Natural killer cell (primary cell): ENCODE measurements around the gene DTNB. TPM values are rescaled to one million over a fixed set of nuclear protein-coding genes. Genes with fewer than 3 reads are reported as not detected.

Experiments
- ATAC-seq, 3 donors: fragments of 150-1000 bp in 2 of 3; fragments of 200-7000 bp in 1 of 3; cut with Tn5 transposase; 1 replicate in 1 of 3; 2 replicates in 2 of 3; pipeline ENCODE4 v1.10.0; 2021; ENCODE audit warnings: mild to moderate bottlenecking in 2 of 3, moderate library complexity in 2 of 3
- DNase-seq, 2 donors: peaks; one replicate each; pipeline versions ENCODE4 v3.0.0 to v3.0.0-alpha.2; 2013 to 2021; ENCODE audit warnings: mixed read lengths in 1 of 2
- H3K27ac ChIP-seq: one replicate; pipeline ENCODE4 v1.5.1; 2013; ENCODE audit warnings: mild to moderate bottlenecking, low read length
- H3K27me3 ChIP-seq: one replicate; pipeline ENCODE4 v1.6.1; 2013; ENCODE audit warnings: low read length; ENCODE audit not compliant: control insufficient read depth, insufficient read depth
- H3K36me3 ChIP-seq: one replicate; pipeline ENCODE4 v1.6.1; 2013; ENCODE audit warnings: low read length; ENCODE audit not compliant: control insufficient read depth, insufficient read depth
- H3K4me1 ChIP-seq: one replicate; pipeline ENCODE4 v1.6.1; 2013; ENCODE audit warnings: low read length; ENCODE audit not compliant: control insufficient read depth, insufficient read depth
- H3K4me3 ChIP-seq: one replicate; pipeline ENCODE4 v1.5.1; 2013; ENCODE audit warnings: low read length
- H3K9me3 ChIP-seq: one replicate; pipeline ENCODE4 v1.6.1; 2013; ENCODE audit warnings: low read length; ENCODE audit not compliant: control insufficient read depth, insufficient read depth
- H3K27ac Mint-ChIP-seq, 2 donors: one replicate each; pipeline ENCODE4 v1.8.0; 2022; ENCODE audit warnings: mild to moderate bottlenecking in 2 of 2, mixed read lengths in 2 of 2, moderate library complexity in 1 of 2
- H3K27me3 Mint-ChIP-seq, 2 donors: one replicate each; pipeline ENCODE4 v1.8.0; 2022; ENCODE audit warnings: low read depth in 2 of 2, mixed read lengths in 2 of 2
- H3K36me3 Mint-ChIP-seq: one replicate; pipeline ENCODE4 v1.8.0; 2022; ENCODE audit warnings: mixed read lengths
- H3K4me1 Mint-ChIP-seq, 2 donors: one replicate each; pipeline ENCODE4 v1.8.0; 2022; ENCODE audit warnings: mixed read lengths in 2 of 2
- H3K4me3 Mint-ChIP-seq: one replicate; pipeline ENCODE4 v1.8.0; 2022; ENCODE audit warnings: mild to moderate bottlenecking, moderate library complexity, mixed read lengths
- H3K9me3 Mint-ChIP-seq, 2 donors: one replicate each; pipeline ENCODE4 v1.8.0; 2022; ENCODE audit warnings: mixed read lengths in 2 of 2
- WGBS: methylation state at CpG from one replicate; pipeline ENCODE4 v1.1.7; 2013; ENCODE audit warnings: missing lambda C conversion rate; ENCODE audit not compliant: insufficient coverage; 5-methylcytosine and 5-hydroxymethylcytosine counted together
- intact Hi-C: fragments of 100-400 bp; cut with micrococcal nuclease; formaldehyde crosslinking; loops from one replicate; pipeline ENCODE4 v1.14.2; 2022
- total RNA-seq, 4 donors: library from RNA; stranded (reverse); fragments of 120-200 nt in 1 of 4; gene quantifications; one replicate each; pipeline versions ENCODE4 v1.2.3 to v1.2.4, GENCODE V29; 2013 to 2022
- TF ChIP-seq, protein P1 (sequence below): fragments of 200-600 bp; IDR thresholded peaks from one replicate; pipeline ENCODE4 v1.8.0; 2022; ENCODE audit warnings: antibody characterized with exemption

The DTNB gene
- total RNA-seq, 3 donors from 2014 or later (not counting 1 experiment from before 2014, with no cell fraction given) = 20.8 to 33.7 (median 23.6) TPM

- Histone ChIP-seq H3K4me3 (no peak overlapping the region), H3K9me3 (no peaks in the 10 kb centered on the region), H3K27ac (no peak overlapping the region), H3K36me3 (peaks cover 3% of the 10 kb centered on the region), H3K4me1 (no peaks in the 10 kb centered on the region), H3K27me3 (no peaks in the 10 kb centered on the region)
- DNase-seq (no peak), ATAC-seq (no peak)
- Mint-ChIP-seq H3K4me1 (no peaks in the 10 kb centered on the region), H3K27ac (no peak overlapping the region), H3K36me3 (no peaks in the 10 kb centered on the region), H3K27me3 (no peaks in the 10 kb centered on the region), H3K4me3 (no peak overlapping the region), H3K9me3 (no peaks in the 10 kb centered on the region)
- 94% methylated on average over 2 of the region's 4 CpGs for WGBS
- intact Hi-C loops = no loop called here
- TF ChIP-seq, protein P1, sequence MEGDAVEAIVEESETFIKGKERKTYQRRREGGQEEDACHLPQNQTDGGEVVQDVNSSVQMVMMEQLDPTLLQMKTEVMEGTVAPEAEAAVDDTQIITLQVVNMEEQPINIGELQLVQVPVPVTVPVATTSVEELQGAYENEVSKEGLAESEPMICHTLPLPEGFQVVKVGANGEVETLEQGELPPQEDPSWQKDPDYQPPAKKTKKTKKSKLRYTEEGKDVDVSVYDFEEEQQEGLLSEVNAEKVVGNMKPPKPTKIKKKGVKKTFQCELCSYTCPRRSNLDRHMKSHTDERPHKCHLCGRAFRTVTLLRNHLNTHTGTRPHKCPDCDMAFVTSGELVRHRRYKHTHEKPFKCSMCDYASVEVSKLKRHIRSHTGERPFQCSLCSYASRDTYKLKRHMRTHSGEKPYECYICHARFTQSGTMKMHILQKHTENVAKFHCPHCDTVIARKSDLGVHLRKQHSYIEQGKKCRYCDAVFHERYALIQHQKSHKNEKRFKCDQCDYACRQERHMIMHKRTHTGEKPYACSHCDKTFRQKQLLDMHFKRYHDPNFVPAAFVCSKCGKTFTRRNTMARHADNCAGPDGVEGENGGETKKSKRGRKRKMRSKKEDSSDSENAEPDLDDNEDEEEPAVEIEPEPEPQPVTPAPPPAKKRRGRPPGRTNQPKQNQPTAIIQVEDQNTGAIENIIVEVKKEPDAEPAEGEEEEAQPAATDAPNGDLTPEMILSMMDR = no peak
Measured at GRCh38 chr2:25649786-25650185, 23.6 kb downstream of the DTNB start.

DNA sequence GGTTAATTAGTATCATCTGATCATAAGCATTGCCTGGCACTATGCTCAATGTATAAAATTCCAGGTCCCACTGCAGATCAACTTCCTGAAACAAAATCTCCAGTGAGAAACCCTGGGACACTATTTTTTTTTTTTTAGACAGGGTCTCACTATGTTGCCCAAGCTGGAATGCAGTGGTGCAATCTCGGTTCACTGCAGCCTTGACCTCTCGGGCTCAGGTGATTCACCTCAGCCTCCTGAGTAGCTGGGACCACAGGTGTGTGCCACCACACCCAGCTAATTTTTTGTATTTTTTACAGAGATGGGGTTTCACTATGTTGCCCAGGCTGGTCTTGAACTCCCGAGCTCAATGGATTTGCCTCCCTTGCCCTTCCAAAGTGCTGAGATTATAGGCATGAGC is 31.1 kb downstream of the DTNB start:
- ATAC-seq = no peak
- H3K36me3 Mint-ChIP-seq = no peaks in the 10 kb centered on the region
- WGBS = 100% methylated on average over 2 of the region's 3 CpGs

DNA sequence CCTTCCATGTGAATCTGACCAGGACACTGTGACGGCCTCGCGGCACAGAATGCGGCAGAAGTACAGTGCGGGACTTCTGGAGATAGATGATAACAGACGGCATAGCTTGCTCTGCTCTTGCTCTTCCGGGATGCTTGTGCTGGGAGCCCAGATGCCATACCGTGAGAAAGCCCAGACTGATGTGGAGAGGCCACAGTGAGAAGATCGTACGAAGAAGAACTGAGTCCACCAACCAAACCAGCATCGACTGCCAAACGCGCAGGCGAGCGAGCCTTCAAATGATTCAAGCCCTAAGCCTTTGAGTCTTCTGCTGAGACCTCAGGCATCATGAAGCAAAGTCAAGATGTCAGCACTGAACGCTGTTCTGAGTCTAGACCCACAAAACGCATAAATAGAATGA is 33.7 kb downstream of the DTNB start:
- ATAC-seq = no peak
- TF ChIP-seq, protein P1 = no peak
- no peaks in the 10 kb centered on the region for H3K27me3 ChIP-seq
- Mint-ChIP-seq H3K9me3 (no peaks in the 10 kb centered on the region), H3K4me1 (peaks cover 0 to 4% of the 10 kb centered on the region in 2 donors), H3K27me3 (no peaks in the 10 kb centered on the region), H3K27ac (no peak overlapping the region), H3K36me3 (no peaks in the 10 kb centered on the region), H3K4me3 (no peak overlapping the region)
- H3K27ac ChIP-seq = no peak overlapping the region
- H3K36me3 ChIP-seq = no peaks in the 10 kb centered on the region
- 97% methylated on average over 17 of the region's 17 CpGs for WGBS
- no peaks in the 10 kb centered on the region for H3K9me3 ChIP-seq
- intact Hi-C loops = no loop called here
- no peaks in the 10 kb centered on the region for H3K4me1 ChIP-seq
- DNase-seq = no peak
- no peak overlapping the region for H3K4me3 ChIP-seq

More for the DNA sequence above, 31.1 kb downstream of the DTNB start:
- Histone ChIP-seq H3K4me3 (no peak overlapping the region), H3K9me3 (no peaks in the 10 kb centered on the region), H3K4me1 (no peaks in the 10 kb centered on the region), H3K36me3 (no peaks in the 10 kb centered on the region), H3K27ac (no peak overlapping the region), H3K27me3 (no peaks in the 10 kb centered on the region)
- TF ChIP-seq, protein P1 = no peak
- Mint-ChIP-seq H3K27ac (no peak overlapping the region), H3K4me1 (peaks cover 0 to 4% of the 10 kb centered on the region in 2 donors), H3K27me3 (no peaks in the 10 kb centered on the region), H3K4me3 (no peak overlapping the region), H3K9me3 (no peaks in the 10 kb centered on the region)
- no peak for DNase-seq
- intact Hi-C loops = no loop called here

- no peak overlapping the region for H3K27ac Mint-ChIP-seq
- 92% methylated on average over 9 of the region's 9 CpGs for WGBS
- H3K27me3 Mint-ChIP-seq = no peaks in the 10 kb centered on the region
- ATAC-seq (no peak), DNase-seq (no peak)
- H3K27me3 ChIP-seq = no peaks in the 10 kb centered on the region
- H3K4me3 ChIP-seq = no peak overlapping the region
- H3K4me1 Mint-ChIP-seq = peaks cover 0 to 4% of the 10 kb centered on the region in 2 donors
- H3K4me3 Mint-ChIP-seq = no peak overlapping the region
- TF ChIP-seq, protein P1 = no peak
- H3K36me3 Mint-ChIP-seq = no peaks in the 10 kb centered on the region
- H3K9me3 Mint-ChIP-seq = no peaks in the 10 kb centered on the region
- H3K36me3 ChIP-seq = no peaks in the 10 kb centered on the region
- H3K9me3 ChIP-seq = no peaks in the 10 kb centered on the region
- intact Hi-C loops = no loop called here
- H3K4me1 ChIP-seq = no peaks in the 10 kb centered on the region
- no peak overlapping the region for H3K27ac ChIP-seq
Measured at GRCh38 chr2:25639131-25639530, 34.2 kb downstream of the DTNB start.
